ENCODE data around the gene ENPEP. TPM values are rescaled to one million over a fixed set of nuclear protein-coding genes. Genes with fewer than 3 reads are reported as not detected.

Gene ENPEP
- total RNA-seq, 4 donors from 2014 or later = 3.7 to 6.3 (median 4.2) TPM

- H3K36me3 ChIP-seq = no peaks in the 10 kb centered on the region
- H3K27me3 ChIP-seq = no peaks in the 10 kb centered on the region
- H3K4me1 ChIP-seq = peaks cover 0 to 6% (median 0%) of the 10 kb centered on the region in 4 donors
- 94 to 96% methylated on average over 36 of the region's 36 CpGs for whole genome bisulfite sequencing, 2 donors
- TF ChIP-seq EP300 (IDR thresholded peaks at IDR 0.05) (no peak), POLR2A (IDR thresholded peaks at IDR 0.05) (no peak), CTCF (IDR thresholded peaks at IDR 0.05) (no peak)
- H3K27ac ChIP-seq = no peak overlapping the region
- H3K4me3 ChIP-seq = no peak overlapping the region
- no peaks in the 10 kb centered on the region for H3K9me3 ChIP-seq
- no peak for DNase-seq (ENCODE audit: low spot score in 2 of 2)
Measured at GRCh38 chr4:110587666-110588285, 111.8 kb downstream of the ENPEP start.

- Histone ChIP-seq H3K27me3 (no peaks in the 10 kb centered on the region), H3K4me3 (no peak overlapping the region), H3K4me1 (peaks cover 0 to 6% (median 0%) of the 10 kb centered on the region in 4 donors), H3K9me3 (no peaks in the 10 kb centered on the region), H3K27ac (no peak overlapping the region), H3K36me3 (no peaks in the 10 kb centered on the region)
- DNase-seq (ENCODE audit: low spot score in 2 of 2) = no peak
- no peak for TF ChIP-seq EP300 (IDR thresholded peaks at IDR 0.05)
- TF ChIP-seq CTCF (IDR thresholded peaks at IDR 0.05) = no peak
- TF ChIP-seq POLR2A (IDR thresholded peaks at IDR 0.05) = no peak
Measured at GRCh38 chr4:110589297-110589696, 113.3 kb downstream of the ENPEP start.

GRCh38 chr4:110595583-110595982 is 119.6 kb downstream of the ENPEP start:
- no peak overlapping the region for H3K4me3 ChIP-seq
- no peaks in the 10 kb centered on the region for H3K36me3 ChIP-seq
- DNase-seq (ENCODE audit: low spot score in 2 of 2) = no peak
- no peak for TF ChIP-seq EP300 (IDR thresholded peaks at IDR 0.05)
- TF ChIP-seq POLR2A (IDR thresholded peaks at IDR 0.05) = no peak
- no peak for TF ChIP-seq CTCF (IDR thresholded peaks at IDR 0.05)
- H3K27ac ChIP-seq = no peak overlapping the region
- no peaks in the 10 kb centered on the region for H3K27me3 ChIP-seq
- H3K4me1 ChIP-seq = no peaks in the 10 kb centered on the region
- H3K9me3 ChIP-seq = peaks cover 0 to 17% (median 3%) of the 10 kb centered on the region in 4 donors
- WGBS, 2 donors = 72 to 86% methylated on average over 1 of the region's 1 CpG

- Histone ChIP-seq H3K4me1 (no peaks in the 10 kb centered on the region), H3K27me3 (no peaks in the 10 kb centered on the region), H3K9me3 (peaks cover 0 to 17% (median 3%) of the 10 kb centered on the region in 4 donors), H3K36me3 (no peaks in the 10 kb centered on the region), H3K27ac (no peak overlapping the region), H3K4me3 (no peak overlapping the region)
- TF ChIP-seq CTCF (IDR thresholded peaks at IDR 0.05) (no peak), EP300 (IDR thresholded peaks at IDR 0.05) (no peak), POLR2A (IDR thresholded peaks at IDR 0.05) (no peak)
- no peak for DNase-seq (ENCODE audit: low spot score in 2 of 2)
- 91 to 95% methylated on average over 2 of the region's 2 CpGs for WGBS, 2 donors
Measured at GRCh38 chr4:110596431-110596830, 120.5 kb downstream of the ENPEP start.

- Histone ChIP-seq H3K27me3 (no peaks in the 10 kb centered on the region), H3K27ac (no peak overlapping the region), H3K4me1 (no peaks in the 10 kb centered on the region), H3K36me3 (no peaks in the 10 kb centered on the region), H3K4me3 (no peak overlapping the region), H3K9me3 (peaks cover 0 to 17% (median 3%) of the 10 kb centered on the region in 4 donors)
- no peak for TF ChIP-seq CTCF (IDR thresholded peaks at IDR 0.05)
- no peak for TF ChIP-seq POLR2A (IDR thresholded peaks at IDR 0.05)
- TF ChIP-seq EP300 (IDR thresholded peaks at IDR 0.05) = no peak
- DNase-seq (ENCODE audit: low spot score in 2 of 2) = no peak
Measured at GRCh38 chr4:110597582-110597981, 121.6 kb downstream of the ENPEP start.

Measured in tibial nerve (tissue), 4 donors.